Measurements from ENCODE around the gene PTHLH. TPM values are rescaled to one million over a fixed set of nuclear protein-coding genes. Genes with fewer than 3 reads are reported as not detected.

The PTHLH gene
- total RNA-seq, 1 donor from 2014 or later = 3.4 TPM

GRCh38 chr12:27974735-27975221, 2.2 kb upstream of the PTHLH start:
- DNase-seq = no peak

GRCh38 chr12:27973487-27973890, 956 bp upstream of the PTHLH start:
- DNase-seq = no peak

- DNase-seq = no peak
These were observed 927 bp downstream of the PTHLH start for GRCh38 chr12:27971606-27972005.

- peak; percentile 32 for DNase-seq
These were observed 1.4 kb downstream of the PTHLH start for GRCh38 chr12:27971121-27971489.

GRCh38 chr12:27970401-27971120, 2.0 kb downstream of the PTHLH start:
- peak; percentile 40 for DNase-seq

GRCh38 chr12:27969624-27970400, 2.7 kb downstream of the PTHLH start:
- peak; percentile 69 for DNase-seq

GRCh38 chr12:27968972-27969623, 3.4 kb downstream of the PTHLH start:
- DNase-seq = peak; percentile 37

GRCh38 chr12:27967551-27968054, 4.9 kb downstream of the PTHLH start:
- no peak for DNase-seq

GRCh38 chr12:27966870-27967269, 5.7 kb downstream of the PTHLH start:
- no peak for DNase-seq

GRCh38 chr12:27965966-27966365, 6.6 kb downstream of the PTHLH start:
- DNase-seq = no peak

- no peak for DNase-seq
These were observed 7.1 kb downstream of the PTHLH start for GRCh38 chr12:27965411-27965810.

GRCh38 chr12:27964123-27964522, 8.4 kb downstream of the PTHLH start:
- no peak for DNase-seq

- peak; percentile 48 for DNase-seq
These were observed 11.7 kb downstream of the PTHLH start for GRCh38 chr12:27960821-27961220.

- DNase-seq = no peak
These were observed 13.9 kb downstream of the PTHLH start for GRCh38 chr12:27958675-27959074.

- no peak for DNase-seq
These were observed 15.2 kb downstream of the PTHLH start for GRCh38 chr12:27957366-27957765.

GRCh38 chr12:27953817-27954216, 18.7 kb downstream of the PTHLH start:
- no peak for DNase-seq

GRCh38 chr12:27953348-27953747, 19.2 kb downstream of the PTHLH start:
- DNase-seq = no peak

- DNase-seq = no peak
These were observed 20.0 kb downstream of the PTHLH start for GRCh38 chr12:27952510-27952909.

- DNase-seq = no peak
These were observed 20.6 kb downstream of the PTHLH start for GRCh38 chr12:27951898-27952297.

- DNase-seq = no peak
These were observed 26.1 kb downstream of the PTHLH start for GRCh38 chr12:27946421-27946820.

GRCh38 chr12:27940756-27941402, 31.7 kb downstream of the PTHLH start:
- peak; percentile 88 for DNase-seq

- DNase-seq = no peak
These were observed 32.3 kb downstream of the PTHLH start for GRCh38 chr12:27940245-27940644.

Measured in tongue (tissue), 2 donors.